ENCODE measurements around the gene AHDC1.

AHDC1 gene, protein sequence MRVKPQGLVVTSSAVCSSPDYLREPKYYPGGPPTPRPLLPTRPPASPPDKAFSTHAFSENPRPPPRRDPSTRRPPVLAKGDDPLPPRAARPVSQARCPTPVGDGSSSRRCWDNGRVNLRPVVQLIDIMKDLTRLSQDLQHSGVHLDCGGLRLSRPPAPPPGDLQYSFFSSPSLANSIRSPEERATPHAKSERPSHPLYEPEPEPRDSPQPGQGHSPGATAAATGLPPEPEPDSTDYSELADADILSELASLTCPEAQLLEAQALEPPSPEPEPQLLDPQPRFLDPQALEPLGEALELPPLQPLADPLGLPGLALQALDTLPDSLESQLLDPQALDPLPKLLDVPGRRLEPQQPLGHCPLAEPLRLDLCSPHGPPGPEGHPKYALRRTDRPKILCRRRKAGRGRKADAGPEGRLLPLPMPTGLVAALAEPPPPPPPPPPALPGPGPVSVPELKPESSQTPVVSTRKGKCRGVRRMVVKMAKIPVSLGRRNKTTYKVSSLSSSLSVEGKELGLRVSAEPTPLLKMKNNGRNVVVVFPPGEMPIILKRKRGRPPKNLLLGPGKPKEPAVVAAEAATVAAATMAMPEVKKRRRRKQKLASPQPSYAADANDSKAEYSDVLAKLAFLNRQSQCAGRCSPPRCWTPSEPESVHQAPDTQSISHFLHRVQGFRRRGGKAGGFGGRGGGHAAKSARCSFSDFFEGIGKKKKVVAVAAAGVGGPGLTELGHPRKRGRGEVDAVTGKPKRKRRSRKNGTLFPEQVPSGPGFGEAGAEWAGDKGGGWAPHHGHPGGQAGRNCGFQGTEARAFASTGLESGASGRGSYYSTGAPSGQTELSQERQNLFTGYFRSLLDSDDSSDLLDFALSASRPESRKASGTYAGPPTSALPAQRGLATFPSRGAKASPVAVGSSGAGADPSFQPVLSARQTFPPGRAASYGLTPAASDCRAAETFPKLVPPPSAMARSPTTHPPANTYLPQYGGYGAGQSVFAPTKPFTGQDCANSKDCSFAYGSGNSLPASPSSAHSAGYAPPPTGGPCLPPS (N-terminal part only)

DNA sequence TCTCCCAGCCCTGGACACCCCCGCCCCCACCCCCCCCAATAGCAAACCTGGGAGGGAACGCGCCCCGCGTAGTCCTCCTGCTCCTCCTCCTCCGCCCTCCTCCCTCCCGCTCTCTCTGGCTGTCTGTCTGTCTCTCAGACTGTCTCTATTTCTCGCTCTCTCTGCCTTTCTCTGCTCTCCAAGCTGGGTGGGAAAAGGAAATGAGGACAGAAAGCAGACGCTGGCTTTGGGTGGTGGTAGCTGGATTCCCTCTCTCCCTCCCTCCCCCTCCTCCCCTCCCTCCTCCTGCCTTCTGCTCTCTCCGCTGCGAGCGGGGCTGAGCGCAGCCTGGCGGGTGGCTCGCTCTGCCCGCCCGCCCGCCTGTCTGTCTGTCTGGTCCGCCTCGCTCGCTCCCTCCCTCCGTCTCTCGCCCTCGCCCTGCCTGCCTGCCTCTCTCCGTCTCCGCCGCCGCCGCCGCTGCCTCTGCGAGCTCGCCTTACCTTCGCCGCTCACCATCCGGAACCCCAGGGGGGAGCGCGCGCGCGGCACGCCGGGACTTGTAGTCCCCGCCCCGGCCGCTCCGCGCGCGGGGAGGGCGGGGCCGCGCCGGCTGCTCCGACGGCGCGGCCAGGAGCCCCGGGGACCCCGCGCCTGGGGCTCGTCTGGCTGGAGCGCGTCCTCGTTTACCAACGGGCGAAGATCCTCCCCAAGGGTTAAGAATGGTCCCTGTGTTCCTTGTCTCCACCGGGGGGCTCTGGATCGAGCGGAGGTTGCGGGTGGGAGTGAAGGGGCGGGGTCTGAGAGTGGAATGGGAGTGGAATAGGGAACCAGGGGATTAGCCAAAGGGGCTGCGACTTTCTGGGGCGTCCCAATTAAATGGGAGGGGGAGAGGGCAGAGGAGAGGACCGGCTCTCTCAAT lies at the start of gene AHDC1:
AHDC1 (minus strand) TSS at position 464 of the 898 bp plus-strand sequence. CDS start 52,029 bp downstream, outside the sequence.
- DNase-seq (ENCODE audit: extremely low read depth, low read depth), result peak; percentile 69

DNA sequence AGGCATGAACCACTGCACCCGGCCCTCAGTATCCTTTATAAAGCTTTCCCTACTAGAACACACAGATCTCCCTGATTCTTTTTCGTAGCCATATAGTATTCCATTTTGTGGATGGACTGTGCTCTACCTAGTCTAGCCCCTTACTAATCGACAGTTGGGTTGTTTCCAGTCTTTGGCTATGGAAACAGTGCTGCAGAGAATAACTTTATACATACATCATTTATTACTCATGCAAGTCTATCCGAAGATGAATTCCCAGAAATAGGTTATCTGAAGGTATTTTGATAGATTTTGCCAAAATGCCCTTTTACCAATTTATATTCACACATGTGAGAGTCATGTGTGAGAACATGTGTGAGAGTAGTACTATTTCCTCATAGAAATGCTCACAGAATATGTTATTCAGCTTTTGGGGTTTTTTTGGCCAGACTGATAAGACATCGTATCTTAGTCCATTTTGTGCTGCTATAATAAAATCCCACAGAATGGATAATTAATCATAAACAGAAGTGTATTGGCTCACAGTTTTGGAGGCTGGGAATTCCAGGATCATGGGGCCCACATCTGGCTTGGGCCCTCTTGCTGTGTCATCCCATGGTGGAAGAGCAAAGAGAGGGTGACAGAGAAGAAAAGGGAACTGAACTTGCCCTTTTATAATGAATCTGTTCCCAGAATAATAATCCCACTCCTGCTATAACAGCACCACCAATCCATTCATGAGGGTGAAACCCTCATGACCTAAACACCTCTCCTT lies 48.3 kb upstream of the AHDC1 start:
- TF ChIP-seq, protein P1, sequence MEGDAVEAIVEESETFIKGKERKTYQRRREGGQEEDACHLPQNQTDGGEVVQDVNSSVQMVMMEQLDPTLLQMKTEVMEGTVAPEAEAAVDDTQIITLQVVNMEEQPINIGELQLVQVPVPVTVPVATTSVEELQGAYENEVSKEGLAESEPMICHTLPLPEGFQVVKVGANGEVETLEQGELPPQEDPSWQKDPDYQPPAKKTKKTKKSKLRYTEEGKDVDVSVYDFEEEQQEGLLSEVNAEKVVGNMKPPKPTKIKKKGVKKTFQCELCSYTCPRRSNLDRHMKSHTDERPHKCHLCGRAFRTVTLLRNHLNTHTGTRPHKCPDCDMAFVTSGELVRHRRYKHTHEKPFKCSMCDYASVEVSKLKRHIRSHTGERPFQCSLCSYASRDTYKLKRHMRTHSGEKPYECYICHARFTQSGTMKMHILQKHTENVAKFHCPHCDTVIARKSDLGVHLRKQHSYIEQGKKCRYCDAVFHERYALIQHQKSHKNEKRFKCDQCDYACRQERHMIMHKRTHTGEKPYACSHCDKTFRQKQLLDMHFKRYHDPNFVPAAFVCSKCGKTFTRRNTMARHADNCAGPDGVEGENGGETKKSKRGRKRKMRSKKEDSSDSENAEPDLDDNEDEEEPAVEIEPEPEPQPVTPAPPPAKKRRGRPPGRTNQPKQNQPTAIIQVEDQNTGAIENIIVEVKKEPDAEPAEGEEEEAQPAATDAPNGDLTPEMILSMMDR (IDR thresholded peaks at IDR 0.05; ENCODE audit: low read depth, low read length), result no peak
- no peak for DNase-seq (ENCODE audit: extremely low read depth, low read depth)

More for the DNA sequence above, at the start of gene AHDC1:
- TF ChIP-seq, protein P1 (IDR thresholded peaks at IDR 0.05; ENCODE audit: low read depth, low read length), result no peak; the same call in 1 of the 2 replicates

DNA sequence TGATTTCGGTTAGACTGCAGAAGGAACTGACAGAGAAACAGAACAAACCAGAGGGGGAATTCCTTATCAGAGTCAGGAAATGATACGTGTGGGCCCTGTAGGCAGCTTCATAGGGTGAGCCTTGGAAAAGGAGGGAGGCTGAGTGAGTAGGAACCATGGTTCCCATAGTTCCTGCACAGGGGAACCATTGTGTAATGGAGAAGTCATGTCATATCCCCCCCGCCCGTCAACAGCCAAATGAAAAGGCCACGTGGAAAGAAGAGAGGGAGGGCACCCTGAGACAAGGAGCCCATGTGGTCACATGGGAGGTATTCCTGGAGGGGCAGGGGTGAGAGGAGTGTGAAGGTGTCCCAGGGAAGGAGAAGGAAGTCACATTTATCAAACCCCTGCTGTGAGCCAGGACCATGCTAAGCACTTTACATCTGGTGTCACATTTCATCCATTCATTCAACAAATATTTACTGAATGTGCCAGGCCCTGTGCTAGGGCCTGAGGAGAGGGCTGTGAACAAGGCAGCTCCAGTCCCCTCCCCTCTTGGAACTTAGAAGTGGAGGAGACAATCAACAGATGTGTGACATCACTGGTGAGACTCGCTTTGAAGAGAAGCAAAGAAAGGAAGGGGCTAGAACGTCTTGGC lies 46.7 kb upstream of the AHDC1 start:
- TF ChIP-seq, protein P1 (IDR thresholded peaks at IDR 0.05; ENCODE audit: low read depth, low read length), result no peak
- DNase-seq (ENCODE audit: extremely low read depth, low read depth), result no peak

DNA sequence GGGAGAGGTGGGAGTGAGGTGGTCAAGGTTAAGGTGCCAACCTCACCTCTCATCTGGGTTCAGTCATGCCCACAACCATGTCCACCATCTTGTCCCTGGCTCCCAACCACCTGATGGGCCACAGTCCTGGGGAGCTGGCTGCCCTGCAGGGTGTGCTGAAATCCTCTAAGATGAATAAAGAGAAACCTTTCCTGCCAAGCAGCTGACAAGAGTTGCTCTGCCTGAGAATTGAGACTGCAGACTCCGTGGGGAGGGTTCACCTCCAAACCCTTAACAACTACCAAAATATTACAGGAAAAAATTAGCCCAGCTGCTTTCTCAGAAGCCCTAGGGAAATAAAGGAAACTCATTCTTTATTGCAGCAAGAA lies 46.2 kb upstream of the AHDC1 start:
- TF ChIP-seq, protein P1 (IDR thresholded peaks at IDR 0.05; ENCODE audit: low read depth, low read length), result no peak
- DNase-seq (ENCODE audit: extremely low read depth, low read depth), result no peak

DNA sequence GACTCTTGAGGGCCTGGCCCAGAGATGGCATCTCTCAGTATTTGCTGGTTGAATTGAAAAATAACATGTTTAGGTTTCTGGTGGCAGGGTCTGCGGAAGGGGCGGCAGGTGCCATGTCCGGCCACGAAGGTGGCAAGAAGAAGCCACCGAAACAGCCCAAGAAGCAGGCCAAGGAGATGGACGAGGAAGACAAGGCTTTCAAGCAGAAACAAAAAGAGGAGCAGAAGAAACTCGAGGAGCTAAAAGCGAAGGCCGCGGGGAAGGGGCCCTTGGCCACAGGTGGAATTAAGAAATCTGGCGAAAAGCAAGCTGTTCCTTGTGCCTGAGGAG lies 45.3 kb upstream of the AHDC1 start:
- TF ChIP-seq, protein P1 (IDR thresholded peaks at IDR 0.05; ENCODE audit: low read depth, low read length), result no peak
- no peak for DNase-seq (ENCODE audit: extremely low read depth, low read depth)

Measured in AG09319 (cell line).